Stimulated activated naive CD4-positive, alpha-beta T cell treated with Interleukin-2 at 50 U/mL for 16 hours (primary cell): ENCODE data around the gene ZNF831.

Experiments
- DNase-seq: peaks from one replicate; lab custom pipeline; 2025; lab: John Stamatoyannopoulos, UW

Gene ZNF831

DNA sequence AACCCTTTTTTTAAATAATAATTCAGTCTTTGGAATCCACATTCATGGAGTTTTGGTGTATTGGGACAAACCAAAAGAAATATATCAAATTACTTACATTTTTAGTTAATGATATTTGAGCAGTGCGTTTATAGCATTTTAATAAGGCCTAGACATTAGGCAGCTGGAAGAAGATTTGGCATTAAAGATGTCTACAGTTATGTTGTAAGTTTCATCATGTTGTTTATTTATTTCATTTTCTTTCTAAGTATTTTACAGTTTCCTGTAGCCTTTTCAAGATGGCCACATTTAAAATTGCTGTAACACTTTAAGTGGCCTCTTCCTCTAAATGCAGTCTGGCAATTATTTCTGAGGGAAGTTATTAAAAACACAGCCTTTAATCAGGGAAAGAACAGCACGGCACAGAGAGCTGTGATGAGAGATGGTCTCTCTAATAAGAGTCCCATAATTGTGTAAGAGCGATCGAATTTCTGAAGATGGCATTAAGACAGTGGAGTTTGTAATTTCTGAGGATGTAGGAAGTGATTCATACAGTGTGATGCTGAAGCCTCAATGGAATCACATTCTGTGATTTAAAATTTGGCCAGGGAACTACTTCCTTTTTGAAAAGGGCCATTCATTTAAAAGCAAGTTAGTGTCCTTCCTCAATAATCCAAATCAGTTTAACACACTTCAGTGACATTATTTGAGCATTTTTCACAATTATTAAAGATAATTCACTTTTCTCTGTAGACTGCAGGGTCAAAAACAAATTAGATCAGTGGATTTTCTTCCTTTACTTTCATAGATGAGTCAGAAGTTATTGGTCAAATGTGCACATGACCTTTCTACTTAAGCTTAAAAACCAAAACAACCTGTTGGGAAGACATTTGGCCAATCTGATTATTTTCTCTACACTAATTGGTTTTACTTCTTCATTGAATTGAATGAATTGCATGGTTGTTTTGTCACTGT is 84.4 kb downstream of the ZNF831 start:
- DNase-seq: no peak

GRCh38 chr20:59250293-59250692 is 86.7 kb downstream of the ZNF831 start:
- no peak for DNase-seq

DNA sequence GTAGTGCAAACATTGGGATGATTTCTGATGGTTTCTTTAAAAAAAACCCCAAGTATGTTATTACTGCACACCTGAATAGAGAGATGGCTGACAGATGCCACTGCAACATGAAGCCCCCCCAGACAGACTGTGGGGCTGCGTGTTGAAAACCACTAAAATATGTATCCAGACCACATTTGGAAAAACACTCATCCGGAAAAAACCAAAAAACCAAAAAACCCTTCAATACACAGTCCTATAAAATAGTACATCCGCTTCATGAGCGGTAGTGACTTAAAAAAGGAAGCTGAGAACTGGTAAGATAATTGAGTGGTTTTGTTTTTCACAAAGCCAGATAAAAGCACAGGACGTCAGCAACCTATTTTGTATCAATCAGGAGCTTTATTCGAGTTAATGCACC is 89.7 kb downstream of the ZNF831 start:
- no peak for DNase-seq

DNA sequence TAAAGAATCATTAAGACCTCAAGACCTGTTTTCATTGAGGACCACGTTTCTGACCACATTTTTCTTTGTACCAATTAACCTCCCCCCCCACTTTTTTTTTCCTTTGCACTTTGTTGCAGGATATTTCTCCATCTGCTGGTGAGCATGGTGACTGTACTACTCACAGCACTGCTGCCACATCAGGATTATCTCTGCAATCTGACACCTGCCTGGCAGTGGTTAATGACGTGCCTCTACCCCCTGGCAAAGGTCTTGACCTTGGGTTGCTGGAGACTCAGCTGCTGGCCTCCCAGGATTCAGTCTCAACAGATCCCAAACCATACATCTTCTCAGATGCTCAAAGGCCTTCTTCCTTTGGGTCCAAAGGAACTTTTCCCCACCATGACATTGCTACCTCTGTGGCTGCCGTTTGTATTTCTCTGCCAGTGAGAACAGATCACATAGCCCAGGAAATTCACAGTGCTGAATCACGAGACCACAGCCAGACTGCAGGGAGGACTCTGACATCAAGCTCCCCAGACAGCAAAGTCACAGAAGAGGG is 90.2 kb downstream of the ZNF831 start:
- peak; percentile 8 for DNase-seq

GRCh38 chr20:59255256-59255655 is 91.6 kb downstream of the ZNF831 start:
- DNase-seq: no peak

DNA sequence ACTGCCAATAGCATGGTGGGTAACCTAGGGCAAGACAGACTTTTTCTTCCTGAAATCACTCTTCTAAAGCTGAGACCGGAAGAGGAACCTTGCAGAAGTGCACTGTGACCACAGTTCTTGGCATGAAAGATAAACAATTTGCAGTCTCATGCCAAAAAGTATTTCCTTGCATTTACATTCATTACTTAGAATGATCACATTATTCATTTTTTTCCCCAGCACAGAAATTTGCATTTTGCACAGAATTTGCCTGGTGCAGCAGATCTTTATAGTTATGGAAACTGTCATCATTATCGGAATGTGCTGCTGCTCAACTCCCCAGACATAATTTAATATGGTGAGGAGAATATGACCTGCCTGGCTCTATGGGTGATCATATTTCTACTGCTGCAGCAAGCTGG is 94.6 kb downstream of the ZNF831 start:
- no peak for DNase-seq

DNA sequence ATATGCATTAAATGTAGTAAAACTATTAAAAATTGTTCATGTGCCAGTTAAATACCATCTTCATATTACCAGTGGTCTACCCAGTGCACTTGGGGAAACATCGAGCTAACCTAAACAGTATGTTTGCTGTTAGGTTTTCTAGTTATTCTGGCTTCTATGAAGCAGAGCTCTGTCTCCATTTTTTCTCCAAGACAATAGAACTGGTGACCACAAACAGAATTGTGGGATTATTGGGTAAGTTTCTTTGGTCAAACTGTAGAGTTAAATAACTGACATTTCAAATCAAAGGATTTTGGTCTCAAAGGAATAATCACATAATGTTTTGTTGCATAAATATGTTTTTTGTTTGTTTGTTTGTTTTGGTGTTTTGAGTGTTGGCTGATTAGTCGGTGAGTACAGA is 96.3 kb downstream of the ZNF831 start:
- no peak for DNase-seq

- DNase-seq: no peak
These were observed 101.7 kb downstream of the ZNF831 start for GRCh38 chr20:59265298-59265697.

GRCh38 chr20:59268870-59269269 is 105.2 kb downstream of the ZNF831 start:
- DNase-seq: no peak

GRCh38 chr20:59269411-59270025 is 105.9 kb downstream of the ZNF831 start:
- DNase-seq: no peak

GRCh38 chr20:59270380-59270779 is 106.8 kb downstream of the ZNF831 start:
- no peak for DNase-seq

- DNase-seq: no peak
These were observed 110.2 kb downstream of the ZNF831 start for GRCh38 chr20:59273739-59274357.

GRCh38 chr20:59276938-59277337 is 113.3 kb downstream of the ZNF831 start:
- DNase-seq: no peak

- DNase-seq: no peak
These were observed 120.8 kb downstream of the ZNF831 start for GRCh38 chr20:59284470-59284869.

GRCh38 chr20:59289994-59290393 is 126.4 kb downstream of the ZNF831 start:
- no peak for DNase-seq

DNA sequence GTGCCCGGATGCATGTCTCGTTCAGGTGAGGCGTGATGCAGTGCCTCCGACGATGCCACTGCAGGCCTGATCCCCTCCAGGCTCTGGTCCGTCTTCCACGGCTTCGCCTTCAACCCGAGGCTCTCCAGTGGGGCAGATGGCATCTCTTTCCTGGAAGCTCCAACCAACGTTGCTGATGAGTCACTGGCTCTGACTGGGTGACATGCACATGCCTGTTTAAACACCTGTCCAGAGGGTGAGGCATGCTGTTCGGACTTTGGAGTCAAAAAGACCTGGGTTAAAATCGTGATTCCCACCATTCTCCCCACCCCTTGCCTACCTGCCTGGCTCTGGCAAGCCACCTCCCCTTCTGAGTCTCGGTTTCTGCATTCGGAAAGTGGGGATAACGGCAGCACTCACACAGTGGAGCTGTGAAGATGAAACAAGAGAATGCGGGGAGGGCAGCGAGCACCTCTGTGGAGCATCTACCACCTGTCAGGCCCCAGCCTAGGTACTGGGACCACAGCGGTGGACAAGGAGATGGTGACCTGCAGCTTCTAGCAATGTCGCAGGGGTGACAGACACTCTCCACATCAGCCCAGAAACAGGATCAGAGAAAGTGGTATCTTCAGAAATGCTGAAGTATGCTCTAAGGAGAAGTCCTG is 128.2 kb downstream of the ZNF831 start:
- DNase-seq: no peak

- DNase-seq: no peak
These were observed 131.9 kb downstream of the ZNF831 start for GRCh38 chr20:59295531-59295930.

- DNase-seq: no peak
These were observed 134.1 kb downstream of the ZNF831 start for GRCh38 chr20:59297686-59298085.

- DNase-seq: no peak
These were observed 136.3 kb downstream of the ZNF831 start for GRCh38 chr20:59299945-59300332.

DNA sequence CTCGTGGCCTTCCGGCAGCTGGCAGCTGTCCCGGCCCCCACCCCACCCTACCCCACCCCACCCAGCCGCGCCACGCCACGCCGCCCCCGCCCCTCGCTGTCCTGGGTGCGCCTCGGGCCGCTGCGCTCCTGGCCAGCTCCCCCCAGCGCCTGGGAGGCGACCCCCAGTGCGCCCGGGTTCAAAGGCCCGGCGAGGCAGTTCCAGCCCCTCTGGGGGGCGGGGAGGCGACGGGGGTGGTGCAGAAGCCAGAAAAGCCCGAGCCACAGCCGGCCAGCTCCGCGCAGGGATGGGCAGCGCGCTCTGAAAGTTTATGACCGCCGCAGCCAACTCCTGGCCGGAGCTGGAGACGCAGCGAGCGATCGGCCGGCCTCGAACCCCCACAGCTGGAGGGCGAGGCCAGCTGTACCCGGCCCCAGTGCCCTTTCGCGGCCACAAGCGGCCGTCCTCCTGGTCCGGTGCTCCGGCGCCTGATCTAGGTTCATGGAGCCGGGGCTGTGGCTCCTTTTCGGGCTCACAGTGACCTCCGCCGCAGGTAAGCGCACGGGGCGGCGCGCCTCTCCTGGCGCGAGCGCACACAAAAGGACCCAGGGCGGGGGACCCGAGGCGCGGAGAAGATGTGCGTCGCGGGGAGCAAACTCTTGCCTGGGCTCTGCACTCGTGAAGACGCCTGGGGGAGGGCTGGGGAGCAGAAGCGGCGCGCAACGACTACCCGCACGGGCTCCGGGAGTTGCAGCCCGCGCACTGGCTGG is 136.9 kb downstream of the ZNF831 start, which contains the start of gene EDN3:
EDN3 (plus strand) TSS at position 279 of the 749 bp plus-strand sequence; CDS start at position 481, 202 bp downstream.
- no peak for DNase-seq

DNA sequence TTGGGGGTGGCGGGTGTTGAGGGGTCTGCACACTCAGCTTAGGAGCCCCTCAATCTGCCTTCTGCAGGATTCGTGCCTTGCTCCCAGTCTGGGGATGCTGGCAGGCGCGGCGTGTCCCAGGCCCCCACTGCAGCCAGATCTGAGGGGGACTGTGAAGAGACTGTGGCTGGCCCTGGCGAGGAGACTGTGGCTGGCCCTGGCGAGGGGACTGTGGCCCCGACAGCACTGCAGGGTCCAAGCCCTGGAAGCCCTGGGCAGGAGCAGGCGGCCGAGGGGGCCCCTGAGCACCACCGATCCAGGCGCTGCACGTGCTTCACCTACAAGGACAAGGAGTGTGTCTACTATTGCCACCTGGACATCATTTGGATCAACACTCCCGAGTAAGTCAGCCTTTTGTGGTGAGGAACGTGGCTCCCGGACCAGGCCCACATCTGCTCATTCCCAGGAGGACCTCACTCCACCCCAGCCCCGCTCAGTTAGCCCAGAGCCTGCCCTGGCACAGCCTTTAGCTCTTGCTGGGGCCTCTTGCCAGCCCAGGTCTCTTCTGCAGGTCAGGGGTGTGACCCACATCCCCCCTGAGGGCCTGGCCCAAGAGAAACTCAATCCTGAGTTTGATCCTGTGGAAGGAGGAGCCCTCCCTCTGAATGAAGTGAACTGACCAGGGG is 137.9 kb downstream of the ZNF831 start:
- DNase-seq: no peak
